SK-N-SH (cell line): ENCODE results near the gene MBOAT2. TPM values are rescaled to one million over a fixed set of nuclear protein-coding genes. Genes with fewer than 3 reads are reported as not detected.

Source experiments
- CTCF ChIA-PET: fragments of 300-600, 350-600 bp; formaldehyde crosslinking; extraction: SDS; loops from one replicate; lab custom pipeline; 2021; lab: Yijun Ruan, JAX
- POLR2A ChIA-PET: fragments of 350-600 bp; sonication (Branson Sonifier 250); formaldehyde crosslinking; extraction: SDS; loops from one replicate; lab custom pipeline; 2020; ENCODE audit warnings: antibody characterized with exemption, inconsistent platforms; lab: Yijun Ruan, JAX
- DNase-seq: peaks from one replicate; pipeline ENCODE4 v3.0.0; 2012
- H2AFZ ChIP-seq: fragments of 200-600 bp; sonication (generic); 2 replicates; pipeline ENCODE4 v1.8.1; 2016; ENCODE audit warnings: antibody characterized with exemption, mild to moderate bottlenecking, low read depth
- H3F3A ChIP-seq: fragments of 200-600 bp; sonication (generic); replicated peaks from 2 replicates; pipeline ENCODE3; 2016; ENCODE audit warnings: antibody characterized with exemption, mild to moderate bottlenecking; ENCODE audit not compliant: insufficient read depth
- H3K27ac ChIP-seq, 2 experiments: fragments of 200-500 bp in 1 of 2; fragments of 200-600 bp in 1 of 2; sonication (Bioruptor generic) in 1 of 2; sonication (generic), shearing (Covaris generic) in 1 of 2; 2 replicates each; pipeline versions ENCODE4 v1.5.1 to v1.6.1; 2014 to 2016; ENCODE audit warnings: low read depth in 2 of 2, inconsistent platforms in 1 of 2, low read length in 1 of 2, mild to moderate bottlenecking in 1 of 2, mixed read lengths in 1 of 2
- H3K27me3 ChIP-seq: fragments of 200-600 bp; sonication (generic), shearing (Covaris generic); 2 replicates; pipeline ENCODE4 v1.6.1; 2016; ENCODE audit warnings: mixed run types; ENCODE audit not compliant: insufficient read depth
- H3K36me3 ChIP-seq, 2 experiments: fragments of 200-500 bp in 1 of 2; fragments of 200-600 bp in 1 of 2; sonication (Bioruptor generic) in 1 of 2; sonication (generic) in 1 of 2; replicated peaks in 1 of 2; 2 replicates each; pipeline versions ENCODE3 to v1.5.1; 2014 to 2016; ENCODE audit warnings: low read length in 1 of 2, mild to moderate bottlenecking in 1 of 2; ENCODE audit not compliant: insufficient read depth in 2 of 2, control insufficient read depth in 1 of 2
- H3K4me1 ChIP-seq, 2 experiments: fragments of 200-500 bp in 1 of 2; fragments of 200-600 bp in 1 of 2; sonication (Bioruptor generic) in 1 of 2; sonication (generic), shearing (Covaris generic) in 1 of 2; 2 replicates each; pipeline versions ENCODE4 v1.5.1 to v1.6.1; 2014 to 2016; ENCODE audit warnings: low read depth in 1 of 2, low read length in 1 of 2, mixed run types in 1 of 2; ENCODE audit not compliant: insufficient read depth in 2 of 2, control insufficient read depth in 1 of 2
- H3K4me2 ChIP-seq: fragments of 200-600 bp; sonication (generic), shearing (Covaris generic); 2 replicates; pipeline ENCODE4 v1.6.1; 2017; ENCODE audit warnings: mixed run types
- H3K4me3 ChIP-seq, 2 experiments: fragments of 200-500 bp in 1 of 2; fragments of 200-600 bp in 1 of 2; sonication (Bioruptor generic) in 1 of 2; sonication (generic), shearing (Covaris generic) in 1 of 2; 2 replicates each; pipeline versions ENCODE4 v1.5.1 to v1.8.1; 2014 to 2016; ENCODE audit warnings: low read depth in 2 of 2, inconsistent platforms in 1 of 2, low read length in 1 of 2, mild to moderate bottlenecking in 1 of 2, mixed read lengths in 1 of 2, moderate library complexity in 1 of 2
- H3K79me2 ChIP-seq: fragments of 200-600 bp; sonication (generic); 2 replicates; pipeline ENCODE4 v1.8.1; 2017; ENCODE audit warnings: mild to moderate bottlenecking; ENCODE audit not compliant: insufficient read depth
- H3K9ac ChIP-seq: fragments of 200-600 bp; sonication (generic); 2 replicates; pipeline ENCODE4 v1.6.1; 2017; ENCODE audit warnings: mixed run types
- H3K9me2 ChIP-seq: fragments of 200-600 bp; sonication (generic); 2 replicates; pipeline ENCODE4 v1.6.1; 2017; ENCODE audit warnings: mixed run types
- H3K9me3 ChIP-seq: fragments of 200-600 bp; sonication (generic); 2 replicates; pipeline ENCODE4 v1.6.1; 2017; ENCODE audit warnings: mixed run types, mild to moderate bottlenecking, moderate library complexity
- H4K20me1 ChIP-seq: fragments of 200-600 bp; sonication (generic); 2 replicates; pipeline ENCODE4 v1.6.1; 2017; ENCODE audit warnings: mild to moderate bottlenecking, mixed run types; ENCODE audit not compliant: insufficient read depth
- EP300 ChIP-seq, 2 experiments: IDR thresholded peaks; 2 replicates each; pipeline versions ENCODE4 v1.4.0 to v1.6.1; 2012; ENCODE audit warnings: borderline replicate concordance in 1 of 2, low read depth in 1 of 2, low read length in 1 of 2
- FOSL2 ChIP-seq: IDR thresholded peaks from 2 replicates; pipeline ENCODE4 v1.4.0; 2012; ENCODE audit warnings: low read depth, mild to moderate bottlenecking, moderate library complexity, borderline replicate concordance
- FOXJ3 ChIP-seq: sonication (generic); formaldehyde crosslinking; IDR thresholded peaks from 2 replicates; pipeline ENCODE4 v1.5.1; 2020; ENCODE audit warnings: mild to moderate bottlenecking, missing genetic modification reagents
- GABPA ChIP-seq: IDR thresholded peaks from 2 replicates; pipeline ENCODE4 v1.4.0; 2012; ENCODE audit warnings: low read depth, mild to moderate bottlenecking
- JUND ChIP-seq: IDR thresholded peaks from 2 replicates; pipeline ENCODE4 v1.4.0; 2012
- MEF2A ChIP-seq: IDR thresholded peaks from 2 replicates; pipeline ENCODE4 v1.4.0; 2012; ENCODE audit warnings: low read depth, borderline replicate concordance
- NFIC ChIP-seq: IDR thresholded peaks from 2 replicates; pipeline ENCODE4 v1.4.0; 2012; ENCODE audit warnings: borderline replicate concordance
- NRF1 ChIP-seq: IDR thresholded peaks from 2 replicates; pipeline ENCODE4 v1.6.1; 2012; ENCODE audit warnings: low read depth, mild to moderate bottlenecking, low read length
- POLR2AphosphoS5 ChIP-seq: IDR thresholded peaks from 2 replicates; pipeline ENCODE4 v1.6.1; 2012; ENCODE audit warnings: low read depth, low read length
- RAD21 ChIP-seq: IDR thresholded peaks from 2 replicates; pipeline ENCODE4 v1.6.1; 2012; ENCODE audit warnings: mild to moderate bottlenecking, low read length
- RCOR1 ChIP-seq: fragments of 150-350 bp; IDR thresholded peaks from 2 replicates; pipeline ENCODE4 v1.6.1; 2017; ENCODE audit warnings: antibody characterized with exemption, low read length
- TAF1 ChIP-seq: IDR thresholded peaks from 2 replicates; pipeline ENCODE4 v1.6.1; 2012; ENCODE audit warnings: low read depth, mild to moderate bottlenecking, low read length, moderate library complexity, borderline replicate concordance
- TCF12 ChIP-seq: IDR thresholded peaks from 2 replicates; pipeline ENCODE4 v1.4.0; 2012
- USF2 ChIP-seq: fragments of 150-350 bp; IDR thresholded peaks from 2 replicates; pipeline ENCODE4 v1.6.1; 2017; ENCODE audit warnings: antibody characterized with exemption, low read length, low read depth, borderline replicate concordance
- WGBS: methylation state at CpG from one replicate; pipeline ENCODE4 v1.1.6; 2017; ENCODE audit warnings: low lambda C conversion rate; 5-methylcytosine and 5-hydroxymethylcytosine counted together
- polyA plus RNA-seq, 3 experiments: library from polyadenylated mRNA; depleted of rRNA; stranded (reverse); fragments of >200 nt; gene quantifications; 2 replicates each; pipeline ENCODE4 v1.2.3, GENCODE V29; 2012
- TF ChIP-seq, protein P1 (sequence below): IDR thresholded peaks from 2 replicates; pipeline ENCODE4; 2012
- TF ChIP-seq, protein P2 (sequence below): IDR thresholded peaks from 2 replicates; pipeline ENCODE4 v1.6.1; 2012; ENCODE audit warnings: mild to moderate bottlenecking, low read depth, low read length, moderate library complexity

The MBOAT2 gene
- polyA plus RNA-seq, 1 of the 3 experiments (the other 2 are of a cell fraction): 33.9 TPM

GRCh38 chr2:8938384-8938783 lies 65.1 kb downstream of the MBOAT2 start:
- H3K9me2 ChIP-seq: no peaks in the 10 kb centered on the region
- no peak overlapping the region for H3K9ac ChIP-seq
- TF ChIP-seq RCOR1 (no peak), USF2 (no peak), FOSL2 (no peak), FOXJ3 (no peak), RAD21 (no peak), EP300 (IDR thresholded peaks at IDR 0.05; ENCODE audit: borderline replicate concordance in 1 of 2, low read depth in 1 of 2, low read length in 1 of 2) (no peak), POLR2AphosphoS5 (no peak), NRF1 (no peak), NFIC (no peak), GABPA (no peak), MEF2A (no peak), TCF12 (no peak), TAF1 (no peak), JUND (no peak)
- TF ChIP-seq, protein P1, sequence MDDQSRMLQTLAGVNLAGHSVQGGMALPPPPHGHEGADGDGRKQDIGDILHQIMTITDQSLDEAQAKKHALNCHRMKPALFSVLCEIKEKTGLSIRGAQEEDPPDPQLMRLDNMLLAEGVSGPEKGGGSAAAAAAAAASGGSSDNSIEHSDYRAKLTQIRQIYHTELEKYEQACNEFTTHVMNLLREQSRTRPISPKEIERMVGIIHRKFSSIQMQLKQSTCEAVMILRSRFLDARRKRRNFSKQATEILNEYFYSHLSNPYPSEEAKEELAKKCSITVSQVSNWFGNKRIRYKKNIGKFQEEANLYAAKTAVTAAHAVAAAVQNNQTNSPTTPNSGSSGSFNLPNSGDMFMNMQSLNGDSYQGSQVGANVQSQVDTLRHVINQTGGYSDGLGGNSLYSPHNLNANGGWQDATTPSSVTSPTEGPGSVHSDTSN: no peak
- TF ChIP-seq, protein P2, sequence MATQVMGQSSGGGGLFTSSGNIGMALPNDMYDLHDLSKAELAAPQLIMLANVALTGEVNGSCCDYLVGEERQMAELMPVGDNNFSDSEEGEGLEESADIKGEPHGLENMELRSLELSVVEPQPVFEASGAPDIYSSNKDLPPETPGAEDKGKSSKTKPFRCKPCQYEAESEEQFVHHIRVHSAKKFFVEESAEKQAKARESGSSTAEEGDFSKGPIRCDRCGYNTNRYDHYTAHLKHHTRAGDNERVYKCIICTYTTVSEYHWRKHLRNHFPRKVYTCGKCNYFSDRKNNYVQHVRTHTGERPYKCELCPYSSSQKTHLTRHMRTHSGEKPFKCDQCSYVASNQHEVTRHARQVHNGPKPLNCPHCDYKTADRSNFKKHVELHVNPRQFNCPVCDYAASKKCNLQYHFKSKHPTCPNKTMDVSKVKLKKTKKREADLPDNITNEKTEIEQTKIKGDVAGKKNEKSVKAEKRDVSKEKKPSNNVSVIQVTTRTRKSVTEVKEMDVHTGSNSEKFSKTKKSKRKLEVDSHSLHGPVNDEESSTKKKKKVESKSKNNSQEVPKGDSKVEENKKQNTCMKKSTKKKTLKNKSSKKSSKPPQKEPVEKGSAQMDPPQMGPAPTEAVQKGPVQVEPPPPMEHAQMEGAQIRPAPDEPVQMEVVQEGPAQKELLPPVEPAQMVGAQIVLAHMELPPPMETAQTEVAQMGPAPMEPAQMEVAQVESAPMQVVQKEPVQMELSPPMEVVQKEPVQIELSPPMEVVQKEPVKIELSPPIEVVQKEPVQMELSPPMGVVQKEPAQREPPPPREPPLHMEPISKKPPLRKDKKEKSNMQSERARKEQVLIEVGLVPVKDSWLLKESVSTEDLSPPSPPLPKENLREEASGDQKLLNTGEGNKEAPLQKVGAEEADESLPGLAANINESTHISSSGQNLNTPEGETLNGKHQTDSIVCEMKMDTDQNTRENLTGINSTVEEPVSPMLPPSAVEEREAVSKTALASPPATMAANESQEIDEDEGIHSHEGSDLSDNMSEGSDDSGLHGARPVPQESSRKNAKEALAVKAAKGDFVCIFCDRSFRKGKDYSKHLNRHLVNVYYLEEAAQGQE: no peak
- no peak for DNase-seq
- H3K79me2 ChIP-seq: peaks cover 6% of the 10 kb centered on the region; the same call in 1 of the 2 replicates
- no peaks in the 10 kb centered on the region for H3K9me3 ChIP-seq
- H3K4me1 ChIP-seq: peaks cover 0 to 24% of the 10 kb centered on the region in 2 experiments; a peak in 2 of 4 replicates
- H4K20me1 ChIP-seq: no peaks in the 10 kb centered on the region
- H3K27ac ChIP-seq: no peak overlapping the region
- WGBS: 97% methylated on average over 19 of the region's 19 CpGs
- no peaks in the 10 kb centered on the region for H3F3A ChIP-seq
- no peak overlapping the region for H3K4me3 ChIP-seq
- POLR2A ChIA-PET: no interaction called here
- CTCF ChIA-PET: interaction anchor here (0.9 kb wide), 1 partner anchor 159 kb away, joined by 3 read pairs; no protein-coding TSS in a partner anchor
- no peak overlapping the region for H3K4me2 ChIP-seq
- H3K27me3 ChIP-seq: no peaks in the 10 kb centered on the region
- no peak overlapping the region for H2AFZ ChIP-seq
- H3K36me3 ChIP-seq: peaks cover 11 to 34% of the 10 kb centered on the region in 2 experiments
